Activated CD8-positive, alpha-beta memory T cell treated with anti-CD3 and anti-CD28 coated beads, Interleukin-2, amount 10 ng/mL, durations not matched to agents 7 days and 5 days (primary cell): ENCODE measurements around the gene TRIM44. TPM values are rescaled to one million over a fixed set of nuclear protein-coding genes. Genes with fewer than 3 reads are reported as not detected.
"Not testable (repeated sequence)": the region's sequence is repeated elsewhere in the genome, so short reads cannot be mapped to it uniquely, and the experiment has no call there.

Experiments
- ATAC-seq: fragments of 150-1000 bp; cut with Tn5 transposase; one replicate; pipeline ENCODE4 v1.10.0; 2021; ENCODE audit warnings: moderate library complexity
- CTCF ChIA-PET: fragments of 350-600 bp; sonication (Branson Sonifier 250); formaldehyde crosslinking; loops from one replicate; lab custom pipeline; 2021; ENCODE audit warnings: antibody characterized with exemption; lab: Charles Lee
- DNase-seq: peaks from one replicate; pipeline ENCODE4 v3.0.0-alpha.2; 2020
- H3K27ac Mint-ChIP-seq: one replicate; pipeline ENCODE4 v1.8.0; 2021; ENCODE audit warnings: mild to moderate bottlenecking, mixed read lengths
- H3K27me3 Mint-ChIP-seq: one replicate; pipeline ENCODE4 v1.8.0; 2021; ENCODE audit warnings: mixed read lengths
- H3K36me3 Mint-ChIP-seq: one replicate; pipeline ENCODE4 v1.8.0; 2021; ENCODE audit warnings: mild to moderate bottlenecking, mixed read lengths
- H3K4me1 Mint-ChIP-seq: one replicate; pipeline ENCODE4 v1.8.0; 2021; ENCODE audit warnings: mixed read lengths
- H3K4me3 Mint-ChIP-seq: one replicate; pipeline ENCODE4 v1.8.0; 2021; ENCODE audit warnings: mild to moderate bottlenecking, moderate library complexity, mixed read lengths
- H3K9me3 Mint-ChIP-seq: one replicate; pipeline ENCODE4 v1.8.0; 2022; ENCODE audit warnings: low read depth, mixed read lengths
- total RNA-seq, 2 experiments: library from RNA; stranded (reverse); gene quantifications; one replicate each; pipeline ENCODE4 v1.2.3, GENCODE V29; 2021

TRIM44 gene
- total RNA-seq, 2 experiments from 2014 or later: 23.1 to 24.2 TPM

GRCh38 chr11:35852056-35852455 lies 189.5 kb downstream of the TRIM44 start:
- no peaks in the 10 kb centered on the region for H3K9me3 Mint-ChIP-seq
- H3K4me3 Mint-ChIP-seq: no peak overlapping the region
- H3K36me3 Mint-ChIP-seq: no peaks in the 10 kb centered on the region
- CTCF ChIA-PET: no interaction called here
- ATAC-seq: no peak
- DNase-seq: no peak
- peaks cover 9% of the 10 kb centered on the region for H3K27me3 Mint-ChIP-seq
- H3K4me1 Mint-ChIP-seq: no peaks in the 10 kb centered on the region
- H3K27ac Mint-ChIP-seq: no peak overlapping the region

- H3K36me3 Mint-ChIP-seq: no peaks in the 10 kb centered on the region
- H3K4me1 Mint-ChIP-seq: no peaks in the 10 kb centered on the region
- no peaks in the 10 kb centered on the region for H3K9me3 Mint-ChIP-seq
- CTCF ChIA-PET: interaction anchor here (1.5 kb wide), 1 partner anchor 32 kb away, joined by 4 read pairs; no protein-coding TSS in a partner anchor
- H3K27ac Mint-ChIP-seq: no peak overlapping the region
- DNase-seq: no peak
- ATAC-seq: no peak
- peaks cover 3% of the 10 kb centered on the region for H3K27me3 Mint-ChIP-seq
- H3K4me3 Mint-ChIP-seq: no peak overlapping the region
Measured at GRCh38 chr11:35853971-35854370, 191.4 kb downstream of the TRIM44 start.

- CTCF ChIA-PET: no interaction called here
Measured at GRCh38 chr11:35855671-35856070, 193.1 kb downstream of the TRIM44 start.

GRCh38 chr11:35856259-35856658 lies 193.7 kb downstream of the TRIM44 start:
- no peaks in the 10 kb centered on the region for H3K36me3 Mint-ChIP-seq
- H3K27ac Mint-ChIP-seq: no peak overlapping the region
- DNase-seq (no peak), ATAC-seq (no peak)
- no peaks in the 10 kb centered on the region for H3K9me3 Mint-ChIP-seq
- CTCF ChIA-PET: no interaction called here
- H3K4me1 Mint-ChIP-seq: no peaks in the 10 kb centered on the region
- no peak overlapping the region for H3K4me3 Mint-ChIP-seq
- H3K27me3 Mint-ChIP-seq: no peaks in the 10 kb centered on the region

More at GRCh38 chr11:35855671-35856070, 193.1 kb downstream of the TRIM44 start:
- Mint-ChIP-seq H3K27me3 (no peaks in the 10 kb centered on the region), H3K4me1 (no peaks in the 10 kb centered on the region), H3K27ac (no peak overlapping the region), H3K36me3 (no peaks in the 10 kb centered on the region), H3K4me3 (no peak overlapping the region), H3K9me3 (no peaks in the 10 kb centered on the region)
- no peak for ATAC-seq
- DNase-seq: no peak

GRCh38 chr11:35856756-35857155 lies 194.2 kb downstream of the TRIM44 start:
- no peaks in the 10 kb centered on the region for H3K36me3 Mint-ChIP-seq
- no peak for DNase-seq
- H3K27ac Mint-ChIP-seq: no peak overlapping the region
- H3K27me3 Mint-ChIP-seq: no peaks in the 10 kb centered on the region
- no peak for ATAC-seq
- no peaks in the 10 kb centered on the region for H3K9me3 Mint-ChIP-seq
- no peaks in the 10 kb centered on the region for H3K4me1 Mint-ChIP-seq
- CTCF ChIA-PET: no interaction called here
- H3K4me3 Mint-ChIP-seq: no peak overlapping the region

- H3K36me3 Mint-ChIP-seq: no peaks in the 10 kb centered on the region
- no peaks in the 10 kb centered on the region for H3K4me1 Mint-ChIP-seq
- H3K27ac Mint-ChIP-seq: no peak overlapping the region
- H3K4me3 Mint-ChIP-seq: no peak overlapping the region
- CTCF ChIA-PET: no interaction called here
- ATAC-seq (no peak), DNase-seq (no peak)
- no peaks in the 10 kb centered on the region for H3K27me3 Mint-ChIP-seq
- H3K9me3 Mint-ChIP-seq: no peaks in the 10 kb centered on the region
Measured at GRCh38 chr11:35857922-35858321, 195.3 kb downstream of the TRIM44 start.

- Mint-ChIP-seq H3K4me3 (no peak overlapping the region), H3K27ac (no peak overlapping the region), H3K36me3 (no peaks in the 10 kb centered on the region), H3K9me3 (no peaks in the 10 kb centered on the region), H3K4me1 (no peaks in the 10 kb centered on the region), H3K27me3 (no peaks in the 10 kb centered on the region)
- ATAC-seq (no peak), DNase-seq (no peak)
- CTCF ChIA-PET: no interaction called here
Measured at GRCh38 chr11:35859301-35859700, 196.7 kb downstream of the TRIM44 start.

GRCh38 chr11:35860194-35860593 lies 197.6 kb downstream of the TRIM44 start:
- H3K27me3 Mint-ChIP-seq, H3K27ac Mint-ChIP-seq, H3K4me3 Mint-ChIP-seq, H3K9me3 Mint-ChIP-seq, CTCF ChIA-PET, ATAC-seq, H3K36me3 Mint-ChIP-seq, H3K4me1 Mint-ChIP-seq, DNase-seq: not testable (repeated sequence)

- no peaks in the 10 kb centered on the region for H3K27me3 Mint-ChIP-seq
- ATAC-seq (no peak), DNase-seq (no peak)
- H3K9me3 Mint-ChIP-seq: peaks cover 3% of the 10 kb centered on the region
- CTCF ChIA-PET: no interaction called here
- H3K4me1 Mint-ChIP-seq: no peaks in the 10 kb centered on the region
- no peak overlapping the region for H3K27ac Mint-ChIP-seq
- H3K4me3 Mint-ChIP-seq: no peak overlapping the region
- no peaks in the 10 kb centered on the region for H3K36me3 Mint-ChIP-seq
Measured at GRCh38 chr11:35861191-35861590, 198.6 kb downstream of the TRIM44 start.

GRCh38 chr11:35862666-35863065 lies 200.1 kb downstream of the TRIM44 start:
- Mint-ChIP-seq H3K27me3 (no peaks in the 10 kb centered on the region), H3K27ac (no peak overlapping the region), H3K36me3 (no peaks in the 10 kb centered on the region), H3K4me1 (no peaks in the 10 kb centered on the region), H3K9me3 (peaks cover 6% of the 10 kb centered on the region), H3K4me3 (no peak overlapping the region)
- DNase-seq: no peak
- ATAC-seq: no peak
- CTCF ChIA-PET: interaction anchor here (1.3 kb wide), 1 partner anchor 40 kb away, joined by 4 read pairs; no protein-coding TSS in a partner anchor

- Mint-ChIP-seq H3K27ac (no peak overlapping the region), H3K4me1 (no peaks in the 10 kb centered on the region), H3K9me3 (peaks cover 15% of the 10 kb centered on the region), H3K36me3 (no peaks in the 10 kb centered on the region), H3K27me3 (no peaks in the 10 kb centered on the region), H3K4me3 (no peak overlapping the region)
- ATAC-seq (no peak), DNase-seq (no peak)
- CTCF ChIA-PET: no interaction called here
Measured at GRCh38 chr11:35864131-35864530, 201.6 kb downstream of the TRIM44 start.

GRCh38 chr11:35866601-35867000 lies 204.0 kb downstream of the TRIM44 start:
- peaks cover 18% of the 10 kb centered on the region for H3K9me3 Mint-ChIP-seq
- CTCF ChIA-PET: no interaction called here
- no peak overlapping the region for H3K27ac Mint-ChIP-seq
- no peak for ATAC-seq
- no peaks in the 10 kb centered on the region for H3K27me3 Mint-ChIP-seq
- H3K4me1 Mint-ChIP-seq: no peaks in the 10 kb centered on the region
- no peak overlapping the region for H3K4me3 Mint-ChIP-seq
- no peaks in the 10 kb centered on the region for H3K36me3 Mint-ChIP-seq
- DNase-seq: no peak
